RWPE1 (cell line): ENCODE results near the gene RAP1GAP.

Experiments
- CTCF ChIA-PET: fragments of 350-600 bp; sonication (Branson Sonifier 250); formaldehyde crosslinking; extraction: SDS; loops from one replicate; lab custom pipeline; 2021; lab: Yijun Ruan, JAX
- POLR2A ChIA-PET: fragments of 400-600 bp; formaldehyde crosslinking; extraction: SDS; loops from one replicate; lab custom pipeline; 2020; ENCODE audit warnings: antibody characterized with exemption; ENCODE audit not compliant: low non-redundant PET; lab: Yijun Ruan, JAX
- DNase-seq: peaks from one replicate; pipeline ENCODE4 v3.0.0; 2012; ENCODE audit warnings: low spot score
- H3K27ac ChIP-seq: fragments of 450-650 bp; 2 replicates; pipeline ENCODE4 v1.5.1; 2017
- TF ChIP-seq, protein P1 (sequence below): fragments of 450-650 bp; conservative IDR thresholded peaks from 2 replicates; pipeline ENCODE4 v1.5.1; 2017; ENCODE audit warnings: low read depth, mild to moderate bottlenecking

RAP1GAP gene

GRCh38 chr1:21652937-21653743, 16.0 kb downstream of the RAP1GAP start:
- TF ChIP-seq, protein P1, sequence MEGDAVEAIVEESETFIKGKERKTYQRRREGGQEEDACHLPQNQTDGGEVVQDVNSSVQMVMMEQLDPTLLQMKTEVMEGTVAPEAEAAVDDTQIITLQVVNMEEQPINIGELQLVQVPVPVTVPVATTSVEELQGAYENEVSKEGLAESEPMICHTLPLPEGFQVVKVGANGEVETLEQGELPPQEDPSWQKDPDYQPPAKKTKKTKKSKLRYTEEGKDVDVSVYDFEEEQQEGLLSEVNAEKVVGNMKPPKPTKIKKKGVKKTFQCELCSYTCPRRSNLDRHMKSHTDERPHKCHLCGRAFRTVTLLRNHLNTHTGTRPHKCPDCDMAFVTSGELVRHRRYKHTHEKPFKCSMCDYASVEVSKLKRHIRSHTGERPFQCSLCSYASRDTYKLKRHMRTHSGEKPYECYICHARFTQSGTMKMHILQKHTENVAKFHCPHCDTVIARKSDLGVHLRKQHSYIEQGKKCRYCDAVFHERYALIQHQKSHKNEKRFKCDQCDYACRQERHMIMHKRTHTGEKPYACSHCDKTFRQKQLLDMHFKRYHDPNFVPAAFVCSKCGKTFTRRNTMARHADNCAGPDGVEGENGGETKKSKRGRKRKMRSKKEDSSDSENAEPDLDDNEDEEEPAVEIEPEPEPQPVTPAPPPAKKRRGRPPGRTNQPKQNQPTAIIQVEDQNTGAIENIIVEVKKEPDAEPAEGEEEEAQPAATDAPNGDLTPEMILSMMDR = no peak
- ChIA-PET POLR2A (no interaction called here), CTCF (no interaction called here)
- DNase-seq = no peak
- H3K27ac ChIP-seq = peak overlapping the region; percentile 33

- TF ChIP-seq, protein P1 = no peak
- peak overlapping the region; percentile 33 for H3K27ac ChIP-seq
- no peak for DNase-seq
- ChIA-PET CTCF (interaction anchor here (0.7 kb wide), 1 partner anchor 38 kb away, joined by 5 read pairs; no protein-coding TSS in a partner anchor), POLR2A (interaction anchor here (0.5 to 0.6 kb wide), 2 partner anchors 16 to 75 kb away, joined by 3 to 4 read pairs; no protein-coding TSS in a partner anchor)
These were observed 16.8 kb downstream of the RAP1GAP start for GRCh38 chr1:21652101-21652936.

DNA sequence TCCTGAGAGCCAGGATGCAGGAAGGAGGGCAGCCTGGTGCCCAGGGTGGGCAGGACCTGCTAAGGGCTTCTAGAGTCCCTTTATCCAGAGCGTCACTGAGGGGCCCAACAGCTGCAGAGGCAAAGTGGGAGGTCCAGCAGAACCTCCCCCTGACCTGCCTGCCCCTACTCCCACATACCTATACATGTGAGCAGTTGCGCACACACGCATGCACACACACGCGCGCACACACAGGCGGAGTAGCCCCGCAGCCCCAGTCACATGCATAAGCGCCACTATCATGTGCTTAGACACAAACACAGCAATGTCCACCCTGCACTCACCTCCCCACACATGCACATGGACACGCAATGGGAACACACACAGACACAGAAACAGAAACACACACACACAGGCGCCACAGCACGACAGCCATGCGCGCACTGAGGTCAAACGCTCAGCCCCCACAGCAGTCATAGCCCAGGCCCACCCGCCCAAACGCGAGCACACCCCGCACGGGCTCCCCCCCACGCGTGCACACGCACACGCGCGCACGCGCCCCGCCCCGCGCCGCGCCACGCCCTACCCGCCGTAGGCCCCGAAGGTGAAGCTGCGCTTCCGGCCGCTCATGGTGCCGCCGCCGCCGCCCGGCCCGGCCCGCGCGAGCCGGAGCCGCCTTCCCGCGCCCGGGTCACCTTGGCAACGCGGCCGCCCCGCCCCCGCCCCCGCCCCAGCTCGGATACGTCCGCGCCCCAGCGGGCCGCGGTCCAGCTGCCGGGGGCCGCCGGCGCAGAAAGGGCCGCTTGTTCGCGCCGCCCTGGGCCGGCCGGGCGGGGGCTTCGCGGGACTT, 17.7 kb downstream of the RAP1GAP start:
- CTCF ChIA-PET = interaction anchor here (0.7 kb wide), 1 partner anchor 37 kb away, joined by 5 read pairs; no protein-coding TSS in a partner anchor
- POLR2A ChIA-PET = interaction anchor here (0.5 to 0.6 kb wide), 2 partner anchors 15 to 74 kb away, joined by 3 to 4 read pairs; no protein-coding TSS in a partner anchor
- TF ChIP-seq, protein P1 = no peak
- peak; percentile 54 for DNase-seq
- no peak overlapping the region; the same call in 1 of the 2 replicates for H3K27ac ChIP-seq

DNA sequence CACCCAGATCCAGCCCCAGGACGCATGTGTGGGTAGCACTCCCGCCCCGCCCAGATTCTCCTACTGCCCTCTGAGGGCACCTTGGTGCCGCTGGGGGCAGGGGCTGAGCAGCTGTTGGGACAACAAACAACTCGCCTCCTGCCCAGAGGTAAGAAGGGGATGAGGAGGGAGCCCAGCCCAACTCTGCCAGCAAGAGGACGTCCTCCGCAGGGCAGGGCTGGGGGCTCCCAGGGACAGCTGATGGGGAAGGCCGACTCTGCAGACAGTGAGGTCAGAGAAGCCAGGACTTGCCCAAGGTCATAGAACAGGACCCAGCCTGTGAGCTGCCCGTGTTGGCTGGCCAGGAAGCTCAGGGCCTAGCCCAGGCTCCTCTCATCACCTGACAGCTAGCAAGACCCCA, 18.8 kb downstream of the RAP1GAP start:
- no peak overlapping the region for H3K27ac ChIP-seq
- ChIA-PET CTCF (no interaction called here), POLR2A (no interaction called here)

DNA sequence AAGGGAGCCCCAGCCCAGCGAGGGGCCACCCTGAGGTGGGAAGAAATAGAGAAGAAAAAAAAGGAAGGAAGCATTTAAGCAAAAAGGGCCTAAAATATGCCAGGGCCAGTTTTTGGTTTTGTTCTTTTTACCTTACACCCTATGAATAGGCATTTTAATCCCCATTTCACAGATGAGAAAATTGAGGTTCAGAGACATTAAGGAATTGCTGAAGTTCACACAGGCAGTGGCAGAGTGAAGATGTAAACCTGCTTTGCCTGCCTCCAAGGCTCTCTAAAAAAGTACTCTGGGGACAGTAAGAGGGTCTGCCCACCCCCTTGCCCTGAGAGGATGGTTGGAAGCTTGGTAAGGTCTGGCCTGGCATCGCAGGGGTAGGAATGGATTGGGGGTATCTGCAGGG, 19.8 kb downstream of the RAP1GAP start:
- no peak overlapping the region for H3K27ac ChIP-seq
- no peak for DNase-seq
- POLR2A ChIA-PET = no interaction called here
- CTCF ChIA-PET = interaction anchor here (0.5 kb wide), 1 partner anchor 398 kb away, joined by 4 read pairs; no protein-coding TSS in a partner anchor
- TF ChIP-seq, protein P1 = no peak

More for the DNA sequence above, 18.8 kb downstream of the RAP1GAP start:
- no peak for DNase-seq
- TF ChIP-seq, protein P1 = no peak
